NK-92 treated with Interleukin-12 subunit alpha and Interleukin-12 subunit beta, amount 100 ng/mL, for 24 hours (cell line): ENCODE data around the gene ZDHHC13.
"Not testable (repeated sequence)": the region's sequence is repeated elsewhere in the genome, so short reads cannot be mapped to it uniquely, and the experiment has no call there.

Experiments
- DNase-seq: peaks from one replicate; lab custom pipeline; 2025; lab: John Stamatoyannopoulos, UW

The ZDHHC13 gene

GRCh38 chr11:19100885-19101284, 16.1 kb upstream of the ZDHHC13 start:
- DNase-seq, result no peak

GRCh38 chr11:19101796-19102520, 15.0 kb upstream of the ZDHHC13 start:
- no peak for DNase-seq

- DNase-seq, result no peak
Observed at GRCh38 chr11:19102521-19102900, 14.5 kb upstream of the ZDHHC13 start.

GRCh38 chr11:19105011-19105410, 12.0 kb upstream of the ZDHHC13 start:
- no peak for DNase-seq

GRCh38 chr11:19107125-19107524, 9.8 kb upstream of the ZDHHC13 start:
- no peak for DNase-seq

- DNase-seq, result no peak
Observed at GRCh38 chr11:19110295-19110694, 6.7 kb upstream of the ZDHHC13 start.

- DNase-seq, result no peak
Observed at GRCh38 chr11:19111809-19112208, 5.2 kb upstream of the ZDHHC13 start.

GRCh38 chr11:19116276-19116970, 545 bp upstream of the ZDHHC13 start:
- no peak for DNase-seq

- no peak for DNase-seq
Observed at GRCh38 chr11:19117760-19118097, 761 bp downstream of the ZDHHC13 start.

GRCh38 chr11:19121646-19122045, 4.7 kb downstream of the ZDHHC13 start:
- DNase-seq, result no peak

- no peak for DNase-seq
Observed at GRCh38 chr11:19122960-19123615, 6.1 kb downstream of the ZDHHC13 start.

- DNase-seq, result not testable (repeated sequence)
Observed at GRCh38 chr11:19126562-19127325, 9.8 kb downstream of the ZDHHC13 start.

GRCh38 chr11:19134004-19134403, 17.0 kb downstream of the ZDHHC13 start:
- no peak for DNase-seq

GRCh38 chr11:19136884-19137283, 19.9 kb downstream of the ZDHHC13 start:
- DNase-seq, result not testable (repeated sequence)

- no peak for DNase-seq
Observed at GRCh38 chr11:19145319-19145718, 28.4 kb downstream of the ZDHHC13 start.

GRCh38 chr11:19156892-19157291, 39.9 kb downstream of the ZDHHC13 start:
- DNase-seq, result no peak

GRCh38 chr11:19160847-19161246, 43.9 kb downstream of the ZDHHC13 start:
- DNase-seq, result no peak

- no peak for DNase-seq
Observed at GRCh38 chr11:19161651-19162050, 44.7 kb downstream of the ZDHHC13 start.

- no peak for DNase-seq
Observed at GRCh38 chr11:19162951-19163505, 46.1 kb downstream of the ZDHHC13 start.

GRCh38 chr11:19163617-19164016, 46.6 kb downstream of the ZDHHC13 start:
- DNase-seq, result no peak

- DNase-seq, result no peak
Observed at GRCh38 chr11:19164230-19164855, 47.4 kb downstream of the ZDHHC13 start.

GRCh38 chr11:19164881-19165280, 47.9 kb downstream of the ZDHHC13 start:
- no peak for DNase-seq
